ENCODE measurements around the gene CYSRT1. TPM values are rescaled to one million over a fixed set of nuclear protein-coding genes. Genes with fewer than 3 reads are reported as not detected.

CYSRT1 gene
- polyA plus RNA-seq, 1 of the 3 experiments (the other 2 are of a cell fraction): 2.1 TPM

- TF ChIP-seq REST (IDR thresholded peaks at IDR 0.05; ENCODE audit: low read depth, low read length) (no peak), SIN3A (IDR thresholded peaks at IDR 0.05; ENCODE audit: borderline replicate concordance, low read depth, low read length) (no peak), TCF12 (IDR thresholded peaks at IDR 0.05) (no peak), RCOR1 (IDR thresholded peaks at IDR 0.05; ENCODE audit: low read length) (no peak), YY1 (IDR thresholded peaks at IDR 0.05; ENCODE audit: low read depth) (no peak)
These were observed 45.2 kb upstream of the CYSRT1 start (continued) for GRCh38 chr9:137179761-137180160.

GRCh38 chr9:137180491-137180890 is 44.5 kb upstream of the CYSRT1 start:
- H3K36me3 ChIP-seq (replicated peaks in 1 of 2; ENCODE audit: control insufficient read depth in 1 of 2, insufficient read depth in 2 of 2, low read length in 1 of 2): peaks cover 0 to 61% of the 10 kb centered on the region in 2 experiments
- no peak overlapping the region for H3K9ac ChIP-seq
- H3K27me3 ChIP-seq (ENCODE audit: insufficient read depth): no peaks in the 10 kb centered on the region
- no peak overlapping the region for H3K27ac ChIP-seq (ENCODE audit: low read depth in 2 of 2, low read length in 1 of 2)
- 90% methylated on average over 5 of the region's 20 CpGs for WGBS (ENCODE audit: low lambda C conversion rate)
- ChIA-PET POLR2A (interaction anchor here (0.7 kb wide), 1 partner anchor 9 kb away, joined by 3 read pairs; no protein-coding TSS in a partner anchor), CTCF (interaction anchor here (1.7 kb wide), 1 partner anchor 56 kb away, joined by 5 read pairs; no protein-coding TSS in a partner anchor)
- no peaks in the 10 kb centered on the region for H4K20me1 ChIP-seq (ENCODE audit: insufficient read depth)
- no peaks in the 10 kb centered on the region for H3K9me2 ChIP-seq
- no peak overlapping the region for H3K4me3 ChIP-seq (ENCODE audit: low read depth in 2 of 2, low read length in 1 of 2)
- H3K4me1 ChIP-seq (ENCODE audit: control insufficient read depth in 1 of 2, insufficient read depth in 2 of 2, low read depth in 1 of 2, low read length in 1 of 2): peaks cover 0 to 2% of the 10 kb centered on the region in 2 experiments; a peak in 1 of 4 replicates
- TF ChIP-seq SMC3 (IDR thresholded peaks at IDR 0.05; ENCODE audit: low read depth, low read length) (no peak), MAX (IDR thresholded peaks at IDR 0.05; ENCODE audit: low read depth) (no peak), ELF1 (IDR thresholded peaks at IDR 0.05) (no peak), POLR2AphosphoS5 (IDR thresholded peaks at IDR 0.05; ENCODE audit: low read depth, low read length) (no peak)
- DNase-seq: no peak
- H3K9me3 ChIP-seq: no peaks in the 10 kb centered on the region
- H2AFZ ChIP-seq (ENCODE audit: low read depth): no peak overlapping the region
- H3K79me2 ChIP-seq (ENCODE audit: insufficient read depth): no peaks in the 10 kb centered on the region
- no peaks in the 10 kb centered on the region for H3F3A ChIP-seq (replicated peaks; ENCODE audit: insufficient read depth)
- no peak overlapping the region for H3K4me2 ChIP-seq

- Histone ChIP-seq H3K27me3 (ENCODE audit: insufficient read depth) (no peaks in the 10 kb centered on the region), H3K79me2 (ENCODE audit: insufficient read depth) (peaks cover 8% of the 10 kb centered on the region), H3K9me3 (no peaks in the 10 kb centered on the region), H3K27ac (ENCODE audit: low read depth in 2 of 2, low read length in 1 of 2) (no peak overlapping the region), H3K4me2 (no peak overlapping the region), H3F3A (replicated peaks; ENCODE audit: insufficient read depth) (no peaks in the 10 kb centered on the region), H3K9ac (no peak overlapping the region), H2AFZ (ENCODE audit: low read depth) (no peak overlapping the region), H4K20me1 (ENCODE audit: insufficient read depth) (no peaks in the 10 kb centered on the region), H3K9me2 (no peaks in the 10 kb centered on the region), H3K4me1 (ENCODE audit: control insufficient read depth in 1 of 2, insufficient read depth in 2 of 2, low read depth in 1 of 2, low read length in 1 of 2) (peaks cover 1 to 10% of the 10 kb centered on the region in 2 experiments; a peak in 1 of 4 replicates), H3K4me3 (ENCODE audit: low read depth in 2 of 2, low read length in 1 of 2) (no peak overlapping the region), H3K36me3 (replicated peaks in 1 of 2; ENCODE audit: control insufficient read depth in 1 of 2, insufficient read depth in 2 of 2, low read length in 1 of 2) (peaks cover 0 to 67% of the 10 kb centered on the region in 2 experiments)
- POLR2A ChIA-PET: interaction anchor here (0.6 kb wide), 1 partner anchor 52 kb away, joined by 3 read pairs; no protein-coding TSS in a partner anchor
- WGBS (ENCODE audit: low lambda C conversion rate): 92% methylated on average over 14 of the region's 22 CpGs
- CTCF ChIA-PET: interaction anchor here (0.9 to 1.7 kb wide), 3 partner anchors 26 to 55 kb away, joined by 3 to 5 read pairs (median 3); no protein-coding TSS in a partner anchor
- TF ChIP-seq TCF12 (IDR thresholded peaks at IDR 0.05): no peak
- no peak for DNase-seq
These were observed 43.3 kb upstream of the CYSRT1 start for GRCh38 chr9:137181680-137182079.
